HEK293 (cell line): ENCODE data around the gene SPRED2.

Experiments
- CTCF ChIA-PET: fragments of 350-600 bp; formaldehyde crosslinking; extraction: SDS; loops from one replicate; lab custom pipeline; 2021; ENCODE audit warnings: antibody characterized with exemption; lab: Yijun Ruan, JAX
- POLR2A ChIA-PET: fragments of 300-600 bp; formaldehyde crosslinking; extraction: SDS; loops from one replicate; lab custom pipeline; 2020; ENCODE audit warnings: antibody characterized with exemption, inconsistent platforms; lab: Yijun Ruan, JAX
- H3K27ac ChIP-seq: fragments of 200-500 bp; sonication (Bioruptor generic); 2 replicates; pipeline ENCODE4 v1.5.1; 2014; ENCODE audit warnings: low read depth, low read length, control low read depth, inconsistent platforms; ENCODE audit errors: extremely low read depth
- H3K36me3 ChIP-seq, 2 experiments: fragments of 200-500 bp in 1 of 2; sonication (Bioruptor generic) in 1 of 2; 1 replicate in 1 of 2; 2 replicates in 1 of 2; pipeline ENCODE4 v1.5.1; 2014 to 2017; ENCODE audit warnings: inconsistent platforms in 2 of 2, low read length in 2 of 2; ENCODE audit not compliant: control insufficient read depth in 2 of 2, insufficient read depth in 1 of 2
- H3K4me1 ChIP-seq: fragments of 200-500 bp; sonication (Bioruptor generic); 2 replicates; pipeline ENCODE4 v1.5.1; 2014; ENCODE audit warnings: mild to moderate bottlenecking, low read length, inconsistent platforms; ENCODE audit not compliant: control insufficient read depth, insufficient read depth
- H3K4me3 ChIP-seq: 2 replicates; pipeline ENCODE4 v1.5.1; 2011; ENCODE audit warnings: low read depth, mild to moderate bottlenecking, control low read depth, low read length, moderate library complexity
- H3K9me3 ChIP-seq: fragments of 200-500 bp; sonication (Bioruptor generic); 2 replicates; pipeline ENCODE4 v1.5.1; 2014; ENCODE audit warnings: low read depth, low read length, inconsistent platforms; ENCODE audit not compliant: control insufficient read depth, insufficient read depth
- CTCF ChIP-seq: fragments of 450-650 bp; formaldehyde crosslinking; IDR thresholded peaks from 2 replicates; pipeline ENCODE4 v1.5.1; 2016; ENCODE audit warnings: missing biosample characterization, missing genetic modification characterization
- YY1 ChIP-seq: fragments of 450-650 bp; formaldehyde crosslinking; IDR thresholded peaks from 2 replicates; pipeline ENCODE4 v1.5.1; 2018; ENCODE audit warnings: missing biosample characterization, missing genetic modification characterization
- ZNF114 ChIP-seq: fragments of 450-650 bp; formaldehyde crosslinking; IDR thresholded peaks from 2 replicates; pipeline ENCODE4 v1.5.0; 2017; ENCODE audit warnings: missing biosample characterization, missing genetic modification characterization
- ZNF155 ChIP-seq: fragments of 450-650 bp; formaldehyde crosslinking; IDR thresholded peaks from 2 replicates; pipeline ENCODE4 v1.5.1; 2016; ENCODE audit warnings: missing biosample characterization, missing genetic modification characterization
- ZNF169 ChIP-seq: fragments of 450-650 bp; formaldehyde crosslinking; IDR thresholded peaks from 2 replicates; pipeline ENCODE4 v1.5.1; 2016; ENCODE audit warnings: missing biosample characterization, missing genetic modification characterization
- ZNF2 ChIP-seq: fragments of 450-650 bp; formaldehyde crosslinking; IDR thresholded peaks from 2 replicates; pipeline ENCODE4 v1.5.1; 2016; ENCODE audit warnings: missing biosample characterization, missing genetic modification characterization
- ZNF211 ChIP-seq: fragments of 450-650 bp; formaldehyde crosslinking; IDR thresholded peaks from 2 replicates; pipeline ENCODE4 v1.5.1; 2016; ENCODE audit warnings: low read depth, missing biosample characterization, missing genetic modification characterization
- ZNF24 ChIP-seq: fragments of 450-650 bp; formaldehyde crosslinking; IDR thresholded peaks from 2 replicates; pipeline ENCODE4 v1.5.1; 2016; ENCODE audit warnings: missing biosample characterization, missing genetic modification characterization
- ZNF280C ChIP-seq: fragments of 450-650 bp; formaldehyde crosslinking; IDR thresholded peaks from 2 replicates; pipeline ENCODE4 v1.5.1; 2016; ENCODE audit warnings: missing biosample characterization, missing genetic modification characterization
- ZNF423 ChIP-seq: fragments of 450-650 bp; formaldehyde crosslinking; IDR thresholded peaks from 2 replicates; pipeline ENCODE4 v1.5.1; 2016; ENCODE audit warnings: missing biosample characterization, missing genetic modification characterization
- ZNF501 ChIP-seq: fragments of 450-650 bp; formaldehyde crosslinking; IDR thresholded peaks from 2 replicates; pipeline ENCODE4 v1.5.1; 2016; ENCODE audit warnings: missing biosample characterization, missing genetic modification characterization
- ZNF548 ChIP-seq: fragments of 450-650 bp; formaldehyde crosslinking; IDR thresholded peaks from 2 replicates; pipeline ENCODE4 v1.5.1; 2016; ENCODE audit warnings: missing biosample characterization, missing genetic modification characterization
- ZNF555 ChIP-seq: fragments of 450-650 bp; formaldehyde crosslinking; conservative IDR thresholded peaks from 2 replicates; pipeline ENCODE4 v1.5.1; 2017; ENCODE audit warnings: missing biosample characterization, mild to moderate bottlenecking, missing genetic modification characterization, inconsistent platforms
- ZNF639 ChIP-seq: fragments of 450-650 bp; formaldehyde crosslinking; IDR thresholded peaks from 2 replicates; pipeline ENCODE4 v1.5.1; 2016; ENCODE audit warnings: missing biosample characterization, missing genetic modification characterization
- ZNF645 ChIP-seq: fragments of 450-650 bp; formaldehyde crosslinking; IDR thresholded peaks from 2 replicates; pipeline ENCODE4; 2016; ENCODE audit warnings: missing biosample characterization, missing genetic modification characterization
- ZNF654 ChIP-seq: fragments of 450-650 bp; formaldehyde crosslinking; IDR thresholded peaks from 2 replicates; pipeline ENCODE4 v1.5.1; 2016; ENCODE audit warnings: low read depth, missing biosample characterization, missing genetic modification characterization
- ZNF660 ChIP-seq: fragments of 450-650 bp; IDR thresholded peaks from 2 replicates; pipeline ENCODE4 v1.5.1; 2018; ENCODE audit warnings: missing biosample characterization, mild to moderate bottlenecking, missing genetic modification characterization
- ZNF670 ChIP-seq: fragments of 450-650 bp; formaldehyde crosslinking; IDR thresholded peaks from 2 replicates; pipeline ENCODE4 v1.5.1; 2016; ENCODE audit warnings: missing biosample characterization, missing genetic modification characterization, low read depth
- ZNF830 ChIP-seq: fragments of 450-650 bp; IDR thresholded peaks from 2 replicates; pipeline ENCODE4 v1.5.0; 2018; ENCODE audit warnings: missing biosample characterization, missing genetic modification characterization, low read depth, mild to moderate bottlenecking, moderate library complexity
- ZNF837 ChIP-seq: fragments of 450-650 bp; formaldehyde crosslinking; IDR thresholded peaks from 2 replicates; pipeline ENCODE4 v1.5.1; 2016; ENCODE audit warnings: missing biosample characterization, missing genetic modification characterization
- ZSCAN23 ChIP-seq: fragments of 450-650 bp; formaldehyde crosslinking; IDR thresholded peaks from 2 replicates; pipeline ENCODE4 v1.5.1; 2016; ENCODE audit warnings: missing biosample characterization, missing genetic modification characterization

Gene SPRED2

GRCh38 chr2:65264821-65265670, 167.4 kb downstream of the SPRED2 start:
- Histone ChIP-seq H3K9me3 (no peaks in the 10 kb centered on the region), H3K4me3 (no peak overlapping the region), H3K4me1 (peaks cover 7% of the 10 kb centered on the region; the same call in 1 of the 2 replicates), H3K27ac (no peak overlapping the region), H3K36me3 (peaks cover 31 to 48% of the 10 kb centered on the region in 2 experiments)
- CTCF ChIA-PET, result interaction anchor here (0.6 to 3.5 kb wide), 33 partner anchors 10 to 368 kb away, joined by 3 to 21 read pairs (median 4); partner anchors contain the start of gene ACTR2
- peak; percentile 61 for TF ChIP-seq ZNF654
- 0 out of 2 replicates have a peak, but pooled peaks have one; percentile 20 for TF ChIP-seq CTCF
- TF ChIP-seq ZNF548 (tag by site-specific recombination), result no peak
- no peak for TF ChIP-seq ZNF24 (tag by site-specific recombination)
- TF ChIP-seq ZNF837, result no peak
- no peak for TF ChIP-seq ZNF114 (tag by site-specific recombination)
- POLR2A ChIA-PET, result no interaction called here

GRCh38 chr2:65263986-65264385, 168.4 kb downstream of the SPRED2 start:
- ChIA-PET CTCF (interaction anchor here (0.7 to 3.5 kb wide), 5 partner anchors 13 to 310 kb away, joined by 3 to 21 read pairs (median 5); no protein-coding TSS in a partner anchor), POLR2A (no interaction called here)
- H3K9me3 ChIP-seq, result no peaks in the 10 kb centered on the region
- TF ChIP-seq ZNF501 (tag by site-specific recombination), result no peak
- TF ChIP-seq ZNF169, result no peak
- no peak for TF ChIP-seq YY1 (tag by site-specific recombination)
- no peak for TF ChIP-seq ZSCAN23 (tag by site-specific recombination)
- TF ChIP-seq ZNF280C, result no peak
- no peak for TF ChIP-seq ZNF830
- TF ChIP-seq ZNF645, result no peak
- TF ChIP-seq ZNF2 (tag by site-specific recombination), result no peak
- no peak for TF ChIP-seq ZNF670 (tag by site-specific recombination)
- TF ChIP-seq ZNF155 (tag by site-specific recombination), result no peak
- no peak for TF ChIP-seq ZNF639 (tag by site-specific recombination)
- no peak for TF ChIP-seq ZNF423
- no peak for TF ChIP-seq ZNF211
- no peak for TF ChIP-seq ZNF555 (tag by site-specific recombination)
- TF ChIP-seq ZNF660 (tag by site-specific recombination), result no peak
- TF ChIP-seq, all 188 proteins: peak for 0
- H3K4me3 ChIP-seq, result no peak overlapping the region
- H3K27ac ChIP-seq, result no peak overlapping the region
- H3K4me1 ChIP-seq, result peaks cover 7% of the 10 kb centered on the region; the same call in 1 of the 2 replicates
- H3K36me3 ChIP-seq, result peaks cover 38 to 52% of the 10 kb centered on the region in 2 experiments
